Ovary (tissue), 10 donors: ENCODE results near the gene PPA1. TPM values are rescaled to one million over a fixed set of nuclear protein-coding genes. Genes with fewer than 3 reads are reported as not detected.

Experiments
- DNase-seq, 5 donors: peaks; one replicate each; pipeline ENCODE4 v3.0.0-alpha.2; 2019 to 2020
- H3K27ac ChIP-seq, 2 donors: fragments of 200-600 bp; one replicate each; pipeline versions ENCODE4 v1.5.1 to v1.8.0; 2019 to 2022
- H3K27me3 ChIP-seq: fragments of 200-600 bp; one replicate; pipeline ENCODE4 v1.8.0; 2022
- H3K36me3 ChIP-seq: fragments of 200-600 bp; sonication (generic); one replicate; pipeline ENCODE4 v1.5.1; 2019
- H3K4me1 ChIP-seq: one replicate; pipeline ENCODE4 v1.8.1; 2013; ENCODE audit warnings: mild to moderate bottlenecking, moderate library complexity; ENCODE audit not compliant: insufficient read depth
- H3K4me3 ChIP-seq: fragments of 200-600 bp; sonication (generic); one replicate; pipeline ENCODE4 v1.5.1; 2017
- H3K9me3 ChIP-seq, 2 donors: fragments of 200-600 bp in 1 of 2; sonication (generic) in 1 of 2; one replicate each; pipeline versions ENCODE4 v1.5.1 to v1.8.1; 2013 to 2019; ENCODE audit warnings: mild to moderate bottlenecking in 1 of 2, moderate library complexity in 1 of 2
- EP300 ChIP-seq: sonication (generic); formaldehyde crosslinking; IDR thresholded peaks from one replicate; pipeline ENCODE4 v1.6.1; 2017; ENCODE audit warnings: antibody characterized with exemption
- POLR2A ChIP-seq: fragments of 450-650 bp; IDR thresholded peaks from one replicate; pipeline ENCODE4 v1.6.1; 2017; ENCODE audit warnings: antibody characterized with exemption, mild to moderate bottlenecking, moderate library complexity
- WGBS, 3 donors: extraction: QIAGEN DNeasy Blood & Tissue Kit in 1 of 3; methylation state at CpG; one replicate each; pipeline versions ENCODE4 v1.1.5 to v1.1.7; 2013 to 2017; 5-methylcytosine and 5-hydroxymethylcytosine counted together
- intact Hi-C, 4 donors: fragments of 100-400 bp; cut with DNase I; formaldehyde crosslinking; loops; one replicate each; pipeline versions ENCODE4 v1.11.0 to v1.15.1; 2022 to 2023
- long read RNA-seq, 3 donors: library from polyadenylated mRNA in 2 of 3; unstranded in 2 of 3; transcript quantifications; one replicate each; pipeline ENCODE4 v2.0.0 and lab custom pipeline, GENCODE V29; 2021 to 2026
- polyA plus RNA-seq, 2 donors: library from polyadenylated mRNA; stranded (reverse); fragments of 200-250 nt in 1 of 2; fragments of 350-450 nt in 1 of 2; fragmentation: Illumina TruSeq in 1 of 2; extraction: RNeasy Lipid Tissue Mini Kit (QIAGEN cat#74804) in 1 of 2; gene quantifications; one replicate each; pipeline ENCODE4 v1.2.3, GENCODE V29; 2013 to 2014
- total RNA-seq, 7 donors: library from RNA; depleted of rRNA in 2 of 7; stranded (reverse); fragments of >200 nt in 2 of 7; fragmentation: NEBNext Ultra II Directional in 3 of 7; extraction: Animal tissue kit (Norgen Biotek cat#: 25700) in 3 of 7; gene quantifications; one replicate each; pipeline versions ENCODE4 v1.1.0 to v1.2.4, GENCODE V29; 2016 to 2023
- TF ChIP-seq, protein P1 (sequence below), 3 donors: fragments of 450-650 bp in 2 of 3; fragments of 200-600 bp in 1 of 3; IDR thresholded peaks; one replicate each; pipeline versions ENCODE4 v1.5.1 to v1.8.0; 2016 to 2022; ENCODE audit warnings: antibody characterized with exemption in 3 of 3, mild to moderate bottlenecking in 1 of 3
- donor health status: DM: no; HTN: no; CAD: no; lungs with moderate emphysema.
- donor health status: DM: no; HTN: no; CAD: no.
- donor health status: Bipolar disorder and iron deficiency.
- donor health status: DM: yes; HTN: yes; CAD: no.
- donor health status: DM: no; HTN: no; CAD: no.
- donor health status: DM: yes; HTN: yes; CAD: no.

PPA1 gene
- total RNA-seq (100 to 1,000 TPM in 1 of 7 donors, 10 to 100 TPM in 6; 36.8 to 162 (median 78.4) TPM), polyA plus RNA-seq (10 to 100 TPM; 66.8 to 93.3 TPM)
- long read RNA-seq, donor 1, transcript PPA1-202 (11 exons, 1,295 nt), result major isoform, 264 of 273 reads
- long read RNA-seq, donor 1, partial matches to known transcripts, result 1 of 273 reads
- long read RNA-seq, donor 1, other reads (novel, unspliced or antisense), result 8 of 273 reads
- long read RNA-seq, donor 2, transcript PPA1-202 (11 exons, 1,295 nt), result major isoform, 166 of 255 reads
- long read RNA-seq, donor 2, partial matches to known transcripts, result 89 of 255 reads
- long read RNA-seq, donor 2, other reads (novel, unspliced or antisense), result 0 of 255 reads
- long read RNA-seq, donor 3, transcript PPA1-202 (11 exons, 1,295 nt), result major isoform, 61 of 61 reads
- long read RNA-seq, donor 3, partial matches to known transcripts, result 0 of 61 reads
- long read RNA-seq, donor 3, other reads (novel, unspliced or antisense), result 0 of 61 reads

- Histone ChIP-seq H3K4me1 (no peaks in the 10 kb centered on the region), H3K36me3 (no peaks in the 10 kb centered on the region), H3K9me3 (no peaks in the 10 kb centered on the region), H3K27me3 (no peaks in the 10 kb centered on the region), H3K4me3 (peak within 1 kb of the TSS; percentile 79), H3K27ac (peak within 1 kb of the TSS in 1 of 2 donors; percentile 49)
- intact Hi-C loops, result no loop called here
- TF ChIP-seq POLR2A, result peak; percentile 64
- no peak for TF ChIP-seq EP300
- TF ChIP-seq, protein P1, sequence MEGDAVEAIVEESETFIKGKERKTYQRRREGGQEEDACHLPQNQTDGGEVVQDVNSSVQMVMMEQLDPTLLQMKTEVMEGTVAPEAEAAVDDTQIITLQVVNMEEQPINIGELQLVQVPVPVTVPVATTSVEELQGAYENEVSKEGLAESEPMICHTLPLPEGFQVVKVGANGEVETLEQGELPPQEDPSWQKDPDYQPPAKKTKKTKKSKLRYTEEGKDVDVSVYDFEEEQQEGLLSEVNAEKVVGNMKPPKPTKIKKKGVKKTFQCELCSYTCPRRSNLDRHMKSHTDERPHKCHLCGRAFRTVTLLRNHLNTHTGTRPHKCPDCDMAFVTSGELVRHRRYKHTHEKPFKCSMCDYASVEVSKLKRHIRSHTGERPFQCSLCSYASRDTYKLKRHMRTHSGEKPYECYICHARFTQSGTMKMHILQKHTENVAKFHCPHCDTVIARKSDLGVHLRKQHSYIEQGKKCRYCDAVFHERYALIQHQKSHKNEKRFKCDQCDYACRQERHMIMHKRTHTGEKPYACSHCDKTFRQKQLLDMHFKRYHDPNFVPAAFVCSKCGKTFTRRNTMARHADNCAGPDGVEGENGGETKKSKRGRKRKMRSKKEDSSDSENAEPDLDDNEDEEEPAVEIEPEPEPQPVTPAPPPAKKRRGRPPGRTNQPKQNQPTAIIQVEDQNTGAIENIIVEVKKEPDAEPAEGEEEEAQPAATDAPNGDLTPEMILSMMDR (IDR thresholded peaks at IDR 0.05), result peak in 1 of 3 donors; percentile 23
- peak; percentile 98 to 99 (median 98) for DNase-seq
- 0 to 1% (median 0%) methylated on average over 44 to 74 of the region's 74 CpGs for WGBS, 3 donors
Measured at GRCh38 chr10:70233109-70233938, at the start of gene PPA1. Gene PPA1, minus strand, starts transcription at chr10:70233429. Its CDS starts 102 bp downstream, at chr10:70233327.

DNA sequence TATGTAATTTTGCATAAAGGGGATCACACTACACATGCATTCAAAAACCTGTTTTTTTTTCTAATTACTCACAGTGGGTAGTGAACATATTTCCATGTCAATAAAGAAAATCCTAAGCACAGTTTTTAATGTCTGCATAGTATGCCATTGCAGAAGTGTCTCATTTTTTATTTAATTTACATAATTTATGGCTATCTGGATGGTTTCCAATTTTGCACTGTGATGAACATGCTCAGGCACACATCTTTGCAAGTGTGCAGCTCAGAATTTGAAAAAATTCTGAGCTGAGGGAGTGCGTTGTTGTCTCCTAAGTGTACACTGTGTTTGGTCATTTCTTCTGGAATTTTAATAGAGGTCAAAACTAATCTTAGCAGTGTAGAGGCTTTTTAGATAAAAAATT lies 48.4 kb upstream of the PPA1 start:
- DNase-seq, result no peak
- H3K4me1 ChIP-seq, result peaks cover 2% of the 10 kb centered on the region
- H3K27ac ChIP-seq, result no peak overlapping the region
- H3K4me3 ChIP-seq, result no peak overlapping the region
- TF ChIP-seq EP300, result no peak
- TF ChIP-seq, protein P1 (IDR thresholded peaks at IDR 0.05), result no peak
- TF ChIP-seq POLR2A, result no peak
- 62 to 72% (median 64%) methylated on average over 1 of the region's 1 CpG for WGBS, 3 donors
- intact Hi-C loops, result loop anchor here in 1 of 4 donors (10.0 kb wide), 1 partner anchor 83 kb away; no protein-coding TSS in a partner anchor
- H3K36me3 ChIP-seq, result no peaks in the 10 kb centered on the region
- no peaks in the 10 kb centered on the region for H3K27me3 ChIP-seq
- no peaks in the 10 kb centered on the region for H3K9me3 ChIP-seq

DNA sequence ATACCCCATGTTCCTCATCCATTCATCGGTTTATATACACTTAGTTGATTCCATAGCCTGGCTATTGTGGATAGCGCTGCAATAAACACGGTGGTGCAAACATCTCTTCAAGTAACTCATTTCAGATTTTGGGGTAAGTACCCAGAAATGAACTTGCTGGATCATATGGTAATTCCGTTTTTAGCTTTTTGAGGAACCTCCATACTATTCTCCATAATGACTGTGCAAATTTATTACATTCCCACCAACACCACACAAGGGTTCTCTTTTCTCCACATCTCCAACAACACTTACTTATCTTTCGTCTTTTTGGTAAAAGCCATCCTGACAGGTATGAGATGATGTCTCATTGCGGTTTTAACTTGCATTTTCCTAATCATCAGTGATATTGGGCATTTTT lies 46.9 kb upstream of the PPA1 start:
- peaks cover 2% of the 10 kb centered on the region for H3K4me1 ChIP-seq
- H3K27ac ChIP-seq, result no peak overlapping the region
- H3K36me3 ChIP-seq, result no peaks in the 10 kb centered on the region
- intact Hi-C loops, result loop anchor here in 1 of 4 donors (10.0 kb wide), 1 partner anchor 85 kb away; no protein-coding TSS in a partner anchor
- no peak for TF ChIP-seq EP300
- TF ChIP-seq, protein P1 (IDR thresholded peaks at IDR 0.05), result no peak
- TF ChIP-seq POLR2A, result no peak
- no peaks in the 10 kb centered on the region for H3K9me3 ChIP-seq
- no peak overlapping the region for H3K4me3 ChIP-seq
- no peaks in the 10 kb centered on the region for H3K27me3 ChIP-seq
- WGBS, 3 donors, result 81 to 95% (median 86%) methylated on average over 6 of the region's 6 CpGs
- DNase-seq, result no peak

DNA sequence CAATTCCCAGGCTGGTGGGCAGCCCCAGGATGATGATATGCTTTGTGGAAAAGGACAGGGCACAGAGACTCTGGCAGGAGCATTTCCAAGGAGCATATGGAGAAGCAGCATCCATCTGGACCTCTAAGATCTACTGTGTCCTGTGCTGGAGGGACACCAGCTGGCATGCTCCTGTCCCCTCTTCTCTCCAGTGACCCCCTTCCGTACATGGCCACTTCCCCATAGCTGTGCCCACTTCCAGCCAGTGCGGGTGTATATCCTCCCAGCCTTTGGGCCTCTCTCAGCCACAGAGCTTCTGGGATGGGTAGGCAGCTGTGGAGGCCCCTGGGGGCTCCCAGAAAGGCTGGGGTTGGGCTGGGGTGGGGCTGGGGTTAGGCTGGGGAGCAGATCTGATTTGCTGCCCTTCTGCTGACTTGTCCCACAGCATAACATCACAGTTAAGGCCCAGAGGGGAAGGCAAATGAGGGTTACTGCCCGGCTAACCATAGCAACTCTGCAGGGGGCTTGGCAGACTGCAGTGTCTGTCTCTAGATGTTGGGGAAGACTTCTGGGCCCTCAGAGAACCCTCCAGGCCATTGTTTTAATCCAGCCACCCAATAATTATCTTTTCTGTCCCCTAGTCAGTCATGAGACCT lies 44.3 kb upstream of the PPA1 start:
- intact Hi-C loops, result no loop called here
- peak in 1 of 5 donors; percentile 9 for DNase-seq
- H3K36me3 ChIP-seq, result no peaks in the 10 kb centered on the region
- no peaks in the 10 kb centered on the region for H3K27me3 ChIP-seq
- H3K4me1 ChIP-seq, result no peaks in the 10 kb centered on the region
- H3K4me3 ChIP-seq, result no peak overlapping the region
- H3K27ac ChIP-seq, result no peak overlapping the region
- TF ChIP-seq EP300, result no peak
- no peak for TF ChIP-seq POLR2A
- TF ChIP-seq, protein P1 (IDR thresholded peaks at IDR 0.05), result no peak
- no peaks in the 10 kb centered on the region for H3K9me3 ChIP-seq
- WGBS, 3 donors, result 95 to 100% (median 95%) methylated on average over 3 of the region's 3 CpGs
